Left colon (tissue), 2 donors: ENCODE measurements around the gene KCNA1. TPM values are rescaled to one million over a fixed set of nuclear protein-coding genes. Genes with fewer than 3 reads are reported as not detected.
A peak's percentile ranks its signal among the peaks of the same experiment; 100 is the strongest.
"Not testable (repeated sequence)": the region's sequence is repeated elsewhere in the genome, so short reads cannot be mapped to it uniquely, and the experiment has no call there.

ENCODE experiments used
- ATAC-seq: fragments of 200-7000 bp; cut with Tn5 transposase; one replicate; pipeline ENCODE4 v1.9.1; 2020; ENCODE audit warnings: mild to moderate bottlenecking, moderate library complexity
- DNase-seq, 2 donors: peaks; one replicate each; pipeline ENCODE4 v3.0.0-alpha.2; 2020
- intact Hi-C, 2 donors: fragments of 100-400 bp; cut with DNase I in 1 of 2; cut with micrococcal nuclease in 1 of 2; formaldehyde crosslinking; loops; one replicate each; pipeline versions ENCODE4 v1.11.2 to v1.14.0; 2022; cut with DNase I, micrococcal nuclease
- long read RNA-seq: library from polyadenylated mRNA; unstranded; transcript quantifications from one replicate; pipeline ENCODE4 v2.0.0, GENCODE V29; 2021
- total RNA-seq, 2 donors: library from RNA; stranded (reverse); fragmentation: NEBNext Ultra II Directional; extraction: Animal tissue kit (Norgen Biotek cat#: 25700); gene quantifications; one replicate each; pipeline ENCODE4 v1.2.1, GENCODE V29; 2021
- donor health status: DM: no; HTN: no; CAD: no.
- donor health status: DM: yes; HTN: yes; CAD: no.

KCNA1 gene
- under 1 TPM in 1 of 2 donors, not detected in 1; 0.25 TPM for total RNA-seq
- long read RNA-seq = 0 reads

DNA sequence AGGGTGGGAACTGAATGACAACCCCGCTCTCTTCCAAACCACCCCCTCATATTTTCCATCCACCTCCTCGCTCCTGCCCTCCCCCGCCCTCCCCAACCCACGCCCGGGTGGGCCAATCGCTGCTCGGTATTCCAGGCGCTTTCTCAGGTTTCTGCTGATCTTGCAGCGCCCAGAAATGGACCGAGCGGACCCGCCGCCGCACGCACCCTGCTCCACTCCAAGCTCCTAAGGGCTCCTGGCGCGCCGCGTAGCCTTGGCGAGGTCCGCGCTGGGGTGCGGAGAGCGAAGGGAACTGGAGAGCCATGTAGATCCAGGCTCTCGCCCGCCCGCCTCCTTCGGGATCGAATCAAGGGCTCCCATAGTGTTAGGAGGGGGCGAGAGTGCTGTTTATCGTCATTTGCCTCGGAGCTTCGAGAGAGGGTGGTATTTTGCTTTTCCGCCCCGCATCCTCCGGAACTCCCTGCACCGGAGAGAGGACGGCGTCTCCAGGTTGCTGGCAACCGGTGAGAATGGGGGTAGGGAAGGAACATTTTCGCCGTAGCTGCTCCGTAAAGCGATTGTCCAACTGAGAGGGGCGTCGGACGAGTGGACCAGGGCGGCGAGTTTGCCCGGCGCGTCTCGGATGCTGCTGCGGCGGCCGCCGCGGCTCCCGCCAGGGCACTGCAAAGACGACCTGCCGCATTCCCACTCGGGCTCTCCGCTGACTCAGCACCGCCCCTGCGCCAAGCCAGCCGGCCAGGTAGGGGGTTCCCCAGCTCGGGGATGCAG lies at the start of gene KCNA1:
Gene KCNA1, plus strand, starts transcription at position 172 of the 768 bp plus-strand sequence. CDS start 1,474 bp downstream, outside the sequence.
- ATAC-seq (no peak), DNase-seq (peak in 1 of 2 donors; percentile 9)
- intact Hi-C loops = no loop called here

GRCh38 chr12:4860741-4861140 lies 49.0 kb upstream of the KCNA1 start:
- ATAC-seq = no peak
- intact Hi-C loops = no loop called here
- DNase-seq = no peak

DNA sequence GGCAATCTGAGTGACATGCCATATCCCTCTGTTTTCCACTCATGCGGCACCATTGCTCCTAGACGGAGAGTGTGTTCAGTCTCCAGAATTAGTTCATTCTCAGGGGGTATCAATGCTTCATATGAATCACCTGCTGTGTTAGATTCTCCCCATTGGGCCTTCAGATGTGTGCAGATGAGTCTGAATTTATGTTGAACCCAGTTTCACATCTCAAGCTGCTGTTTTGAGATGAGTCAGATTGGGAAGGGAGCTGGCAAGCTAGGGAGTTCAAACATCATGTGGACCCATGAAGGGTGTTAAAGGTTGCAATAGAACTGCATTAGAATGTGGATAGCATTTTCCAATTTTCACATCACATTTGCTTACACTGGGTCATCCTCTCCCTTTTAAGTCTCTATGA lies 46.9 kb upstream of the KCNA1 start:
- no peak for ATAC-seq
- intact Hi-C loops = no loop called here
- DNase-seq = no peak

- intact Hi-C loops = no loop called here
- ATAC-seq = no peak
Measured at GRCh38 chr12:4864575-4864974, 45.1 kb upstream of the KCNA1 start.

GRCh38 chr12:4865246-4865645 lies 44.5 kb upstream of the KCNA1 start:
- intact Hi-C loops = no loop called here
- ATAC-seq (no peak), DNase-seq (no peak)

More at GRCh38 chr12:4864575-4864974, 45.1 kb upstream of the KCNA1 start:
- no peak for DNase-seq

DNA sequence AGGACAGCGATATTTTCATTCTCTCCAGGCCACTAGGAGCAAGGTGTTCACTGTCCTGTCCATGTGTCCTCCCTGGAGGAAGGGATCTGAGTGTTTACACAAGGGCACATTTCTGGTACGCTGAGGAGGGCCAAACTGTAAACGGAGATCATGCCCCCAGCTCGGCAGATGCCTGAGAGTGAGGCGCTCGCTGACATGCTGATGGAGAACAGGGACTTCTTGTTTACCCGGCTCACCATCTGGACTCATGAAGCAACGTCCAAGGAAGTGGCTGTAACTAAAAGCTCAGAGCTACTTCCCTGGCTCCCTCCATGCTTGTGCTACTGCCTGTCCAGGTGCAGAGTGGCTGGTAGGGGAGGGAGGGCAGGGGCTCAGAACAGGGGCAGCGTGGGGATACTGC lies 43.4 kb upstream of the KCNA1 start:
- intact Hi-C loops = no loop called here
- ATAC-seq (no peak), DNase-seq (peak in 1 of 2 donors; percentile 35)

DNA sequence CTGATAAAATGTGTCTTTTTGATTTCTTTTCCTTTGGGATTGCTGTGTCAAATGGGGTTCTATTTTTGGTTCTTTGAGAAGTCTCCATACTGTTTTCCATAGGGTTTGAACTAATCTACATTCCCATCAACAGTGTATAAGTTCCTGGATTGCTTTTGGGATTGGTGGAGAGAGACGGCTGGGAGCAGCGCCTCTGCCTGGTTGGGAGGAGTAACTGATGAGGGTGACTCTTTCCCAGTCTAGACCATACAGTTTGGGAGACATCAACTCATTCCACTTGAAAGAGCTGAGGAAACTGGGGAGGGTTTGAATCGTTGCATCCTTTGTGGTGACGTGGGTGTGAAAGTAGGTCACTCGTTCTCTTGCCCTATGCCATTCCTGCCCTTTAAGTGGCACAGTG lies 42.3 kb upstream of the KCNA1 start:
- no peak for ATAC-seq
- DNase-seq = no peak
- intact Hi-C loops = no loop called here

DNA sequence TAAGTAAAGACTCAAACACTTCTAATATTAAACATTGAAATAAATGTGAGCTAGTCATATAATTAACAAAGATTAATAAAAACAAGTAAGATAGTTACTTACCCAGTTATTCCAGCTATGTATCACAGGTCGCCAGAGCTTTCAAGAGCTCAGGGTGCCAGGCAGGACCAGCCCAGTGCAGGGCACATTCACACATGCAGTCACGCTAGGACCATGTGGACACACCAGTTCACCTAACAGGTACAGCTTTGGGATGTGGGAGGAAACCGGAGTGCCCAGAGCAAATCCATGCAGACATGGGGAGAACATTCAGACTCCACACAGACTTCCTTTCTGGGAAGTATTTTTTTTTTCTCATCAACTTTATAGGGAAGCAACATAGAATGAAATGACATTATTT lies 39.3 kb upstream of the KCNA1 start:
- ATAC-seq = no peak
- no peak for DNase-seq
- intact Hi-C loops = no loop called here

DNA sequence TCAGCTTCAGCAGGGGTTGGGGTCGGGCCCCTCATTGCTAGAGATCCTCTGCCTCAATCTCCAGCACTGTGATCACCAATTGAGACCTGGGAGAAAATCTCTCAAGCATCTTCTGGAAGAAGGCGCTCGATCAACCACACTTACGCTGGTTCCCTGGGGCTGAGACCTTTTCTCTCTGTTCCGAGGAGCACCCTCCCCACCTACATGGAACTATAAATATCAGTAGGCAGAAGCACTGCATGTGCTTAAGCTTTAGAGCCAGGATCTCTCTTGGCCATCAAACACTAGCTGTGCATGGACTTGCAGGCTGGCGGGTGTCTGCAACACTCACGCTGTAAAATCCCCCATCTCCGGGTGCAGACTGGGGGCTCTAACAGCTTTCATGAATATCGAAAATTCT lies 38.2 kb upstream of the KCNA1 start:
- no peak for DNase-seq
- intact Hi-C loops = no loop called here
- ATAC-seq = no peak

GRCh38 chr12:4873947-4874346 lies 35.8 kb upstream of the KCNA1 start:
- ATAC-seq (no peak), DNase-seq (no peak)
- intact Hi-C loops = no loop called here

DNA sequence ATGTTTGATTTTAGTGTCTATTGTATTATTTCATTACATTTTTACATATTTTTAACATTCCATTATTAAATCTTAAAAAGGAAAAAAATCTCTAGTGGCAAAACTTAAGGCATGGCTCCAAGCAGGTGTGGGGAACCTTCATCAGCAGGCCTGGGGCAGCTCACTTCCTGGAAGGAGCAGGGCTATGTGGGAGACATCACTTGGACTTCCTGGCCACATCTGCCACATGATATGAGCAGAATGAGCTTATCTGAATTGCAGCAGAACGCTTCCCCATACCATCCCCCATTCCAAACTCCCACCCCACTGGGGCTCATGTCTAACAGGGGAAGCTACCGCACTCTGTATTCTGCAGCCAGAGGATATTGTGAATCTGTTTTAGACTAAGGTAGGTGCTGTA lies 35.0 kb upstream of the KCNA1 start:
- no peak for DNase-seq
- intact Hi-C loops = no loop called here
- no peak for ATAC-seq

GRCh38 chr12:4879481-4879880 lies 30.2 kb upstream of the KCNA1 start:
- ATAC-seq, intact Hi-C loops: not testable (repeated sequence)

GRCh38 chr12:4881266-4882064 lies 28.2 kb upstream of the KCNA1 start:
- intact Hi-C loops = no loop called here
- ATAC-seq (no peak), DNase-seq (no peak)

More at GRCh38 chr12:4879481-4879880, 30.2 kb upstream of the KCNA1 start:
- DNase-seq = not testable (repeated sequence)

- intact Hi-C loops = no loop called here
- ATAC-seq = peak; percentile 93
Measured at GRCh38 chr12:4891866-4892265, 17.8 kb upstream of the KCNA1 start.

DNA sequence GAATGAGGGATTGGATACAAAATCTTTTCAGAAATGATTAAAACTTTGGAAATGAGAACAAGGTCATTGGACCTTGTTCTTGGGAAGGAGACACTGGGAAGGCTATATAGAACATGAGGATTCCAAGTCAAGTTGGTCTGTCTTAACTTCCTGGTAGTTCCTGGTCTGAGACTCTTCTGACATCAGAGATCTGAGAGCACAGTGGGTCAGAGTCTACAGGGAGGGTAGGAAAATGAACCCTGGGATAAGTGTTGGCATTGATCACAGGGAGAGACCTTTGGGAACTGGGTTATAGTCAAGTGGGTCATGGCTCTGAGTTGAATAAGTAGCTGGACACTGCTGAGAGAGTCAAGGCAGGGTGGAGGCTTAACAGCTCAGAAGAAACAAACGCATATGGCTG lies 17.3 kb upstream of the KCNA1 start:
- no peak for DNase-seq
- intact Hi-C loops = no loop called here
- peak; percentile 85 for ATAC-seq

More at GRCh38 chr12:4891866-4892265, 17.8 kb upstream of the KCNA1 start:
- no peak for DNase-seq

- intact Hi-C loops = no loop called here
- no peak for DNase-seq
- ATAC-seq = no peak
Measured at GRCh38 chr12:4894019-4894418, 15.7 kb upstream of the KCNA1 start.

GRCh38 chr12:4899364-4899763 lies 10.3 kb upstream of the KCNA1 start:
- DNase-seq (no peak), ATAC-seq (no peak)
- intact Hi-C loops = no loop called here

DNA sequence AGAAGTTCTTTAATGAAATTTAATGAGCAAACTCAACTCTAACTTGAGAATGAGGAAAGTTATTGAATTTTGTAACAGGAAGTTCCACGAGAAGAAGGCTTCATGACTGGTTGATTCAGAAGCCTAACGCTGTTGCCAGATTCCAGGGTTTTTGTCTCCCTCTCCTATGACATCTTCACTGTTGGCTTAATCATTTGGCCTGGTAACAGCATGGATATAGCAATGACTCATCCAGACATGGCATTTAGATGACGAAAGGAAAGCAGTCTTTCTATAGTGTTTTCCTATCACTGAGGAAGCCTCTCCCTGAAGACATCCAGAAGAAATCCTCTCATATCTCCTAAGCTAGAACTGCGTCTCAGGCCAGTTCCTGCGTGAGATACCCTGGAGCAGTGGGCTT lies 9.4 kb upstream of the KCNA1 start:
- intact Hi-C loops = no loop called here
- ATAC-seq = no peak
- DNase-seq = no peak

DNA sequence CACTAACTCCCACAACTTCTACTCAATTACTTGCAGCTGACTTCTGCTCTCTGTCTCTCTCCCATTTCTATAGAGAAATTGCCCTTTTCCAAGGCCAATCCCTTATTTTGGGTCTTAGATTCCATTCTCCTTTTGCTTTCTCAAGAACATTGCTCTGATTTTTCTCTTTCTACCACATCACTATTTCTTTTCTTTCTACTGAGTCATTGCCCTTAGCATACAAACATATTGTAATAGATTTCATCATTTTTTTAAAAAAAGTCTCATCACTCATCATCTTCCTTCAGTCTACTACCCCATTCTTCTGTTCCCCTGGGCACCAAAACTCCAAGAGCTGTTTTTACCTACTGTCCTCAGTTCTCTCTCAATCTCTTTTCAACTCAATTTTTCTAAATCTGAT lies 4.4 kb upstream of the KCNA1 start:
- intact Hi-C loops = no loop called here
- no peak for ATAC-seq
- DNase-seq = no peak
